HepG2 (cell line): ENCODE measurements around the gene TOR4A. TPM values are rescaled to one million over a fixed set of nuclear protein-coding genes. Genes with fewer than 3 reads are reported as not detected.
A peak's percentile ranks its signal among the peaks of the same experiment; 100 is the strongest.

Experiments
- FOXO1 ChIP-seq: sonication (generic); formaldehyde crosslinking; IDR thresholded peaks from 2 replicates; pipeline ENCODE4 v1.4.0; 2020; ENCODE audit warnings: missing genetic modification reagents
- HNRNPH1 ChIP-seq: fragments of 200-400 bp; formaldehyde crosslinking; optimal IDR thresholded peaks from 2 replicates; pipeline ENCODE3; 2017; ENCODE audit warnings: mild to moderate bottlenecking, low read depth, low read length
- HOXA7 ChIP-seq: sonication (generic); formaldehyde crosslinking; IDR thresholded peaks from 2 replicates; pipeline ENCODE4 v1.8.1; 2022; ENCODE audit warnings: mild to moderate bottlenecking, missing genetic modification reagents, moderate library complexity
- JARID2 ChIP-seq: sonication (generic); formaldehyde crosslinking; IDR thresholded peaks from 2 replicates; pipeline ENCODE4 v1.8.1; 2023; ENCODE audit warnings: missing genetic modification reagents, inconsistent platforms; ENCODE audit not compliant: insufficient replicate concordance
- KLF11 ChIP-seq: IDR thresholded peaks from 2 replicates; pipeline ENCODE4 v1.6.1; 2016; ENCODE audit warnings: missing compliant biosample characterization
- MLLT10 ChIP-seq: sonication (generic); formaldehyde crosslinking; IDR thresholded peaks from 2 replicates; pipeline ENCODE4 v1.4.0; 2020; ENCODE audit warnings: missing genetic modification reagents
- MXI1 ChIP-seq: IDR thresholded peaks from 3 replicates; pipeline ENCODE4 v1.6.1; 2012; ENCODE audit warnings: low read depth, low read length, inconsistent platforms, borderline replicate concordance
- SMAD3 ChIP-seq: sonication (generic); formaldehyde crosslinking; IDR thresholded peaks from 2 replicates; pipeline ENCODE4 v1.4.0; 2020; ENCODE audit warnings: missing genetic modification reagents
- SMC3 ChIP-seq: IDR thresholded peaks from 2 replicates; pipeline ENCODE4 v1.6.1; 2011; ENCODE audit warnings: low read length, improper control_type of control experiment
- SOX13 ChIP-seq, 3 experiments: fragments of 450-650 bp in 1 of 3; sonication (generic) in 1 of 3; formaldehyde crosslinking in 1 of 3; IDR thresholded peaks in 2 of 3; conservative IDR thresholded peaks in 1 of 3; 2 replicates each; pipeline versions ENCODE4 v1.5.0 to v1.6.1; 2016 to 2020; ENCODE audit warnings: antibody characterized with exemption in 1 of 3, mild to moderate bottlenecking in 1 of 3, missing compliant biosample characterization in 1 of 3, missing genetic modification reagents in 1 of 3, moderate library complexity in 1 of 3
- ZBTB20 ChIP-seq: sonication (generic); formaldehyde crosslinking; IDR thresholded peaks from 2 replicates; pipeline ENCODE4 v1.8.1; 2023; ENCODE audit warnings: missing genetic modification reagents, low read depth, mild to moderate bottlenecking, borderline replicate concordance
- ZBTB7A ChIP-seq: sonication (generic); formaldehyde crosslinking; IDR thresholded peaks from 2 replicates; pipeline ENCODE4 v1.8.0; 2022; ENCODE audit warnings: mild to moderate bottlenecking, missing genetic modification reagents
- ZKSCAN5 ChIP-seq: sonication (generic); formaldehyde crosslinking; IDR thresholded peaks from 2 replicates; pipeline ENCODE4 v1.5.1; 2020; ENCODE audit warnings: mild to moderate bottlenecking, missing genetic modification reagents
- ZNF20 ChIP-seq: sonication (generic); formaldehyde crosslinking; IDR thresholded peaks from 2 replicates; pipeline ENCODE4 v1.4.0; 2020; ENCODE audit warnings: mild to moderate bottlenecking, moderate library complexity, missing genetic modification reagents
- ZNF33A ChIP-seq: sonication (generic); formaldehyde crosslinking; IDR thresholded peaks from 2 replicates; pipeline ENCODE4 v1.5.1; 2020; ENCODE audit warnings: missing genetic modification reagents, mild to moderate bottlenecking, moderate library complexity, borderline replicate concordance
- ZNF33B ChIP-seq: sonication (generic); formaldehyde crosslinking; IDR thresholded peaks from 2 replicates; pipeline ENCODE4 v1.5.1; 2020; ENCODE audit warnings: mild to moderate bottlenecking, missing genetic modification reagents
- ZNF619 ChIP-seq: sonication (generic); formaldehyde crosslinking; IDR thresholded peaks from 2 replicates; pipeline ENCODE4 v1.4.0; 2020; ENCODE audit warnings: mild to moderate bottlenecking, missing genetic modification reagents
- ZNF879 ChIP-seq: sonication (generic); formaldehyde crosslinking; IDR thresholded peaks from 2 replicates; pipeline ENCODE4 v1.8.1; 2023; ENCODE audit warnings: missing genetic modification reagents
- polyA plus RNA-seq, 8 experiments: library from polyadenylated mRNA; depleted of rRNA in 3 of 8; stranded (reverse) in 7 of 8; unstranded in 1 of 8; fragments of >200 nt; fragmentation: Illumina TruSeq in 4 of 8; extraction: Trizol in 4 of 8; gene quantifications; 2 replicates each; pipeline versions ENCODE4 v1.2.1 to v1.2.3, GENCODE V29; 2011 to 2016; ENCODE audit warnings: low read depth in 4 of 8, missing spikeins in 1 of 8, mixed read lengths in 1 of 8; ENCODE audit not compliant: insufficient read depth in 1 of 8
- total RNA-seq, 5 experiments: library from RNA; depleted of rRNA; stranded (reverse); fragments of >200 nt; fragmentation: Illumina TruSeq; extraction: Trizol; gene quantifications; 2 replicates each; pipeline ENCODE4 v1.2.3, GENCODE V29; 2016; ENCODE audit warnings: low read depth in 1 of 5
- TF ChIP-seq, protein P1 (sequence below): sonication (generic); formaldehyde crosslinking; IDR thresholded peaks from 2 replicates; pipeline ENCODE4 v1.5.1; 2020; ENCODE audit warnings: missing genetic modification reagents, mild to moderate bottlenecking, borderline replicate concordance
- TF ChIP-seq, protein P2 (sequence below): sonication (generic); formaldehyde crosslinking; IDR thresholded peaks from 2 replicates; pipeline ENCODE4 v1.4.0; 2020; ENCODE audit warnings: missing genetic modification reagents, borderline replicate concordance
- TF ChIP-seq, protein P3 (sequence below): sonication (generic); formaldehyde crosslinking; IDR thresholded peaks from 2 replicates; pipeline ENCODE4 v1.8.0; 2022; ENCODE audit warnings: mild to moderate bottlenecking, missing genetic modification reagents, borderline replicate concordance
- TF ChIP-seq, protein P4 (sequence below): sonication (generic); formaldehyde crosslinking; IDR thresholded peaks from 2 replicates; pipeline ENCODE4 v1.8.0; 2022; ENCODE audit warnings: missing genetic modification reagents, mild to moderate bottlenecking, inconsistent platforms, borderline replicate concordance

The TOR4A gene
- total and polyA plus RNA-seq, 2 of the 13 experiments (the other 11 are each of a cell fraction or from before 2014, with no cell fraction given): 11.1 to 14.2 TPM

DNA sequence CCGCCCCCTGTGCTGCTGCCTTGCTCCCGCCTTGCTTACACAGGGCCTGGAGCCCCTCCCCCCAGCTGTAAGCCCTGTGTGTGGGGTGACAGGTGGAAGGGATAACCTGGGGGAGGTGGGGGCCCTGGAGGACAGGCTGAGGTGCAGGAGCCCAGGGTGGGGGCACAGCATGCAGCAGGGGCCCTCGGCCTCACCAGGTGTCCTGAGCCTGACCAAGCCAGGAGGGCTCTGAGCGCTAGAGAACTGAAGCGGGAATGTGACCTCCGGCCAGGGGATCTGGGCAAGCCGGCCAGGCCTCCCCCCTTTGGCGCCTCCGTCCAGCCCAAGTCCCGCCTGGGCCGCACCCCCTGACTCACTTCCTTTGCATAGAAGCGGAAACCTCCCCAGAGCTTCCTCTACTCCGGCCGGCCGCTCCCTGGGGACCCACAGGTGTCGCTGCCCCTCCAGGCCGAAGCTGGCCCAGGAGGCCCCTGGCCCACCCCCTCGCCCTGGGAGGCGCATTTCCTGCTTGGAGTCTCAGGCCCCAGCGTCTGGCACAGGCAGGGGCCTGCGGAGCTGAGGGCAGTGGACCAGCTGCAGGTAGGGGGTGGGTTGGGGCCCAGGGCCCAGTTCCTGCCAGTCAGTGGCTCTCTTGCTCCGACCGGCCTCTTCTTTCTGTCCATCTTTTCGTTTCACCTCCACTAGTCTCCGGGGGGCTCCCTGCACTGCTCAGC lies at the start of gene TOR4A (continued):
- TF ChIP-seq ZNF33A (CRISPR knock-in tag) (no peak), JARID2 (CRISPR knock-in tag) (no peak), KLF11 (CRISPR knock-in tag) (peak; percentile 74; the same call in 1 of the 2 replicates), ZKSCAN5 (peak; percentile 98), ZBTB20 (CRISPR knock-in tag) (peak; percentile 66), ZNF33B (CRISPR knock-in tag) (no peak), FOXO1 (CRISPR knock-in tag) (no peak; the same call in 1 of the 2 replicates), HNRNPH1 (no peak), ZNF619 (CRISPR knock-in tag) (peak; percentile 74; the same call in 1 of the 2 replicates), MLLT10 (CRISPR knock-in tag) (no peak), SMAD3 (CRISPR knock-in tag) (0 out of 2 replicates have a peak, but pooled peaks have one; percentile 24), ZNF879 (CRISPR knock-in tag) (0 out of 2 replicates have a peak, but pooled peaks have one; percentile 23), SOX13 (IDR thresholded peaks at IDR 0.05) (no peak), SOX13 (CRISPR knock-in tag; conservative IDR thresholded peaks at IDR 0.05 in 1 of 2, IDR thresholded peaks at IDR 0.05 in 1 of 2) (peak in 1 of 2 experiments; percentile 52; a peak in 2 of 4 replicates), HOXA7 (CRISPR knock-in tag) (no peak), ZNF20 (CRISPR knock-in tag) (no peak), MXI1 (peak; percentile 81; the same call in 2 of the 3 replicates), ZBTB7A (CRISPR knock-in tag) (peak; percentile 38; the same call in 1 of the 2 replicates), SMC3 (no peak)
- TF ChIP-seq, protein P1, sequence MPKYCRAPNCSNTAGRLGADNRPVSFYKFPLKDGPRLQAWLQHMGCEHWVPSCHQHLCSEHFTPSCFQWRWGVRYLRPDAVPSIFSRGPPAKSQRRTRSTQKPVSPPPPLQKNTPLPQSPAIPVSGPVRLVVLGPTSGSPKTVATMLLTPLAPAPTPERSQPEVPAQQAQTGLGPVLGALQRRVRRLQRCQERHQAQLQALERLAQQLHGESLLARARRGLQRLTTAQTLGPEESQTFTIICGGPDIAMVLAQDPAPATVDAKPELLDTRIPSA: no peak
- TF ChIP-seq, protein P2, sequence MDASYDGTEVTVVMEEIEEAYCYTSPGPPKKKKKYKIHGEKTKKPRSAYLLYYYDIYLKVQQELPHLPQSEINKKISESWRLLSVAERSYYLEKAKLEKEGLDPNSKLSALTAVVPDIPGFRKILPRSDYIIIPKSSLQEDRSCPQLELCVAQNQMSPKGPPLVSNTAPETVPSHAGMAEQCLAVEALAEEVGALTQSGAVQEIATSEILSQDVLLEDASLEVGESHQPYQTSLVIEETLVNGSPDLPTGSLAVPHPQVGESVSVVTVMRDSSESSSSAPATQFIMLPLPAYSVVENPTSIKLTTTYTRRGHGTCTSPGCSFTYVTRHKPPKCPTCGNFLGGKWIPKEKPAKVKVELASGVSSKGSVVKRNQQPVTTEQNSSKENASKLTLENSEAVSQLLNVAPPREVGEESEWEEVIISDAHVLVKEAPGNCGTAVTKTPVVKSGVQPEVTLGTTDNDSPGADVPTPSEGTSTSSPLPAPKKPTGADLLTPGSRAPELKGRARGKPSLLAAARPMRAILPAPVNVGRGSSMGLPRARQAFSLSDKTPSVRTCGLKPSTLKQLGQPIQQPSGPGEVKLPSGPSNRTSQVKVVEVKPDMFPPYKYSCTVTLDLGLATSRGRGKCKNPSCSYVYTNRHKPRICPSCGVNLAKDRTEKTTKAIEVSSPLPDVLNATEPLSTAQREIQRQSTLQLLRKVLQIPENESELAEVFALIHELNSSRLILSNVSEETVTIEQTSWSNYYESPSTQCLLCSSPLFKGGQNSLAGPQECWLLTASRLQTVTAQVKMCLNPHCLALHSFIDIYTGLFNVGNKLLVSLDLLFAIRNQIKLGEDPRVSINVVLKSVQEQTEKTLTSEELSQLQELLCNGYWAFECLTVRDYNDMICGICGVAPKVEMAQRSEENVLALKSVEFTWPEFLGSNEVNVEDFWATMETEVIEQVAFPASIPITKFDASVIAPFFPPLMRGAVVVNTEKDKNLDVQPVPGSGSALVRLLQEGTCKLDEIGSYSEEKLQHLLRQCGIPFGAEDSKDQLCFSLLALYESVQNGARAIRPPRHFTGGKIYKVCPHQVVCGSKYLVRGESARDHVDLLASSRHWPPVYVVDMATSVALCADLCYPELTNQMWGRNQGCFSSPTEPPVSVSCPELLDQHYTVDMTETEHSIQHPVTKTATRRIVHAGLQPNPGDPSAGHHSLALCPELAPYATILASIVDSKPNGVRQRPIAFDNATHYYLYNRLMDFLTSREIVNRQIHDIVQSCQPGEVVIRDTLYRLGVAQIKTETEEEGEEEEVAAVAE: peak; percentile 78; the same call in 1 of the 2 replicates
- TF ChIP-seq, protein P3, sequence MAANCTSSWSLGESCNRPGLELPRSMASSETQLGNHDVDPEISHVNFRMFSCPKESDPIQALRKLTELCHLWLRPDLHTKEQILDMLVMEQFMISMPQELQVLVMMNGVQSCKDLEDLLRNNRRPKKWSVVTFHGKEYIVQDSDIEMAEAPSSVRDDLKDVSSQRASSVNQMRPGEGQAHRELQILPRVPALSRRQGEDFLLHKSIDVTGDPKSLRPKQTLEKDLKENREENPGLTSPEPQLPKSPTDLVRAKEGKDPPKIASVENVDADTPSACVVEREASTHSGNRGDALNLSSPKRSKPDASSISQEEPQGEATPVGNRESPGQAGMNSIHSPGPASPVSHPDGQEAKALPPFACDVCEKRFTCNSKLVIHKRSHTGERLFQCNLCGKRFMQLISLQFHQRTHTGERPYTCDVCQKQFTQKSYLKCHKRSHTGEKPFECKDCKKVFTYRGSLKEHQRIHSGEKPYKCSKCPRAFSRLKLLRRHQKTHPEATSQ: no peak
- TF ChIP-seq, protein P4, sequence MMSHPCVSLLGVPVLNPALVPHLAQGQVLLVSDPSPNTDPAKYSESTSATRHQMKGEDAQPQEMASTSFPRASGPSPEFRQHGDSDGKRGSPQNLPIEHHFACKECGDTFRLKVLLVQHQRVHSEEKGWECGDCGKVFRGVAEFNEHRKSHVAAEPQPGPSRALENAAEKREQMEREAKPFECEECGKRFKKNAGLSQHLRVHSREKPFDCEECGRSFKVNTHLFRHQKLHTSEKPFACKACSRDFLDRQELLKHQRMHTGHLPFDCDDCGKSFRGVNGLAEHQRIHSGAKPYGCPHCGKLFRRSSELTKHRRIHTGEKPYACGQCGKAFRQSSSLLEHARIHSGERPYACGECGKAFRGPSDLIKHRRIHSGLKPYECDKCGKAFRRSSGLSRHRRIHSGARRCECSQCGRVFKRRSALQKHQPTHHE (CRISPR knock-in tag): no peak
